GM21360 (cell line): Measurements from ENCODE around the gene FZD8.
"Not testable (repeated sequence)": the region's sequence is repeated elsewhere in the genome, so short reads cannot be mapped to it uniquely, and the experiment has no call there.

Experiments
- ATAC-seq: cut with Tn5 transposase; IDR thresholded peaks from one replicate; pipeline ENCODE4 v1.9.1; 2021; ENCODE audit warnings: mild to moderate bottlenecking, moderate library complexity; ENCODE audit not compliant: unreplicated experiment

The FZD8 gene, protein sequence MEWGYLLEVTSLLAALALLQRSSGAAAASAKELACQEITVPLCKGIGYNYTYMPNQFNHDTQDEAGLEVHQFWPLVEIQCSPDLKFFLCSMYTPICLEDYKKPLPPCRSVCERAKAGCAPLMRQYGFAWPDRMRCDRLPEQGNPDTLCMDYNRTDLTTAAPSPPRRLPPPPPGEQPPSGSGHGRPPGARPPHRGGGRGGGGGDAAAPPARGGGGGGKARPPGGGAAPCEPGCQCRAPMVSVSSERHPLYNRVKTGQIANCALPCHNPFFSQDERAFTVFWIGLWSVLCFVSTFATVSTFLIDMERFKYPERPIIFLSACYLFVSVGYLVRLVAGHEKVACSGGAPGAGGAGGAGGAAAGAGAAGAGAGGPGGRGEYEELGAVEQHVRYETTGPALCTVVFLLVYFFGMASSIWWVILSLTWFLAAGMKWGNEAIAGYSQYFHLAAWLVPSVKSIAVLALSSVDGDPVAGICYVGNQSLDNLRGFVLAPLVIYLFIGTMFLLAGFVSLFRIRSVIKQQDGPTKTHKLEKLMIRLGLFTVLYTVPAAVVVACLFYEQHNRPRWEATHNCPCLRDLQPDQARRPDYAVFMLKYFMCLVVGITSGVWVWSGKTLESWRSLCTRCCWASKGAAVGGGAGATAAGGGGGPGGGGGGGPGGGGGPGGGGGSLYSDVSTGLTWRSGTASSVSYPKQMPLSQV

DNA sequence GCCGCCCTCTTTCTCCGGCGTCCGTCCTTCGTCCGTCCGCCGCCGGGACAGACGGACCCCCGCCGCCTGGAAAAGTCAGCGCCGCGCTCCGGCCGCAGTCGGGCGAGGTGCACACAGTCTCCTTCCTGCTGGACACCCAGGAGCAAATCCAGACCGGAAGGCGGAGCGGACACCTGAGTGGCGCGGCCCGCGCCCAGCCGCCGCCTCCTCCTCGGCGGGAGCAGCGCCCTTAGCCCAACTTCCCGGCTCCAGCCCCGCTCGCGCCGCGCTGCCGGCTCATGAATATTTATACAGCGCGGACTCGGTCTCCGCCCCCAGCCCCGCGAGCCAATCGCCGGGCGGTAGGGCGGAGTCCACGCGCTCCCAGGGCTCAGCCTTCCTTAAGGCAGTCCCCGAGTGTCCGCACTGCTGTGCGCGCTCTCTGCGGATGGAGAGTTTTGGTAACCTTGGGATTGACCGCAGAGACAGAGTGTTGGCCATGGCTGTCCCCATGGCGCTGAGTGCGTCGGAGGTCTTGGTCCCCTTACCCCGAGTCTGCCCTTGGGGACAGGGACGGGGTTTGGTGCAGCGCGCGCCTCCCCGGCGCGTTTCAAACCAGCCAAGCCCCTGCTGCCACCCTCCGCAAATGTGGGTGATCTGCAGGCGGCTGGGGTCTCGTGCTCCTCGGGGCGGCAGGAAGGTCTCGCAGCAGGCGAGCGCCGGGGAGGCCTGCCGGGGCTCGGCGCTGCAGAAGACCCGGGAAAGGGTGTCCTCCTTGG, at the start of gene FZD8:
TSS of gene FZD8 (minus strand) at position 262 of the 758 bp plus-strand sequence. CDS start 867 bp downstream, outside the sequence.
- ATAC-seq: peak; percentile 90

GRCh38 chr10:35691522-35692236, 49.6 kb upstream of the FZD8 start:
- ATAC-seq: no peak

DNA sequence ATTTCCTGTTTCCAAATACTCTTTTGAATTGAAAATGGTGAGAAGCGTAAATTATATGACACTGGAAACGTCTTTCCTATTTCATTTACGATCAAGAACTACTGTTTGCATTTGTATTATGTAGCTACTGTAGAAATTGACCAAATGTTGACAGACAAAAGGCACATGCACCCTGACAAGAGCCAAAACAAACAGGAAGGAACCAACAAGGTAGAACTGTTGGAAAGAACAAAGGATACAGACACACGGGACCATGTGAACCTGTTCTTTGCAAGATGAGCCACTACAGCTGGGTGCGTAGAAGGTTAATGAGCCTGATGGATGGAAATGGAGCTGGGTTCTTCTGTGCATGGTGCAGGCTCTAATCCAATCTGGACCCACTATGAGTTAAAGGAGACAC, 48.4 kb upstream of the FZD8 start:
- ATAC-seq: no peak

- ATAC-seq: not testable (repeated sequence)
Observed at GRCh38 chr10:35685858-35686257, 43.8 kb upstream of the FZD8 start.

- no peak for ATAC-seq
Observed at GRCh38 chr10:35685402-35685801, 43.3 kb upstream of the FZD8 start.

DNA sequence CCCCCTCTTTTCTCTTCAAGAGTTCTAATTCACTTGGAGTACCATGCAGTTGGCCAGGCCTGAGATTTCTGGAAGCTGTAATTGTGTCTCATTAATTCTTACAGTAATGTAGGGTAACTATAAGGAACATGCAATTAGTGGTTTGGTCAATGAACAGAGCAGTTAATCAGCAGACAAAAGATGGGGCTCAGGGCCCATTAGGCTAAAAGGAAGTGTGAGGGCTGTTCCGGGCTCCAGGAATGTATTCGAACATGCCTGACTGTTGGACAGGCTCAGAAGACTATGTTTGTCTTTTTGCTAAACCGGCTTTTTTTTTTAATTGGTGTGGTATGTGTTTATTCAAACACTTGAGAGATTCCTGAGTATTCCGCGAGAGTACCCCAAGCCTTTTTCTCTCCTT, 42.5 kb upstream of the FZD8 start:
- no peak for ATAC-seq

DNA sequence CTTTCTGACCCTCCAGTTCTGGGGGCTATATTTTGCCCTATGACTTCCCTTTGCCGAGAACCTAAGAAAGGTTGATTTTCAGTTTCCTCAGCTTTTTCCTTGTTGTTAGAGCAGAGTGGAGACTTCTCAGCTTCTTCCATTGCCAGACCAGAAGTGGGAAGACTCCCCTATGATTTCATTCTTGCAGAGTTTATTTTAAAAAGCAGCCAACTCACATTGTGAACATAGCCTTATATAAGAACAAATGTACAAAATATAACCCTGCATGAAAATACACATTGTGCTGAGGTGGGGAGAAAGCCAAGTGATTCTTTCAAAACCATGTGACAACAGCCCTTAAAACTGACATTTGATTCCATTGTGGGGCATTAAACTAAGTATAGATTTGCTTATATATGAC, 33.8 kb upstream of the FZD8 start:
- ATAC-seq: no peak

- ATAC-seq: no peak
Observed at GRCh38 chr10:35674843-35675242, 32.7 kb upstream of the FZD8 start.

GRCh38 chr10:35668865-35669650, 27.0 kb upstream of the FZD8 start:
- ATAC-seq: no peak

DNA sequence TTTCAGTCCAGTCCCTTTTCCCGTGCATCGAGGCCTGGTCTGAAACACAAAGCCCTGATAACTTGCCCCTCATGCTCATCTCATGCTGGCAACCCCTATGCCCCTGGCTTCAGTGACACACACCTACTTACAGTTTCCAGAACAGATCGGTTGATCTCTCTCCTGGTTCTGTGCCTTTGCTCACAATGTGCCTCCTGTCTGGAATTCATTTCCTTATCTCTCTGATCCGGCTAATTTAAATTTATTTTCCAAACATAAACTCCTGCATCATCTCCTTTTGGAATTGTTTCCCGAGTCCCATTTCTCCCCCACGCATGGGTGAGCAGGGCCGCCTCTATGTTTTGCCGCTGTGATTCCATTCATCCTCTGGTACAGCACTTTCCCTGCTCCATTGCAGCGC, 25.9 kb upstream of the FZD8 start:
- ATAC-seq: no peak

GRCh38 chr10:35667270-35667889, 25.3 kb upstream of the FZD8 start:
- ATAC-seq: no peak

- ATAC-seq: no peak
Observed at GRCh38 chr10:35661236-35661635, 19.1 kb upstream of the FZD8 start.

- ATAC-seq: no peak
Observed at GRCh38 chr10:35659456-35659855, 17.4 kb upstream of the FZD8 start.

DNA sequence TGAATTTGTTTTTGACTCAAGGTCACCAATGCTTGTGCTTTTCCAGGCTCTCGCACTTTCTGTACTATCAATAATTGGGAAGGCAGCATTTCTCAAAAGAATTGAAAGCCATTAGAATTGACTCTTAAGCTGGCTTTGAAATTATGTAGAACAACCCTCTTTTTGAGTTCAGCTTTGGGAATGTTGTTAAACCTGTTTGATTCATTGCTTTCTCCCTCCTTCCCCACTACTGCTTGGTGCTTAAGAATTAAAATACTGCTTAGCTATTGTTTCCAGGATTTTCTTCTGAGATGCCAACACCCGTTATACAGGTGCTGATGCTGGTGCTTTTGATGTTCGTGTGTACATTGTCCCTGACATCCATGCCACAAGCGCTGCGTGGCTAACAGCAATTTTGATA, 15.5 kb upstream of the FZD8 start:
- no peak for ATAC-seq

GRCh38 chr10:35652824-35653223, 10.7 kb upstream of the FZD8 start:
- ATAC-seq: no peak

- ATAC-seq: no peak
Observed at GRCh38 chr10:35650894-35651293, 8.8 kb upstream of the FZD8 start.

DNA sequence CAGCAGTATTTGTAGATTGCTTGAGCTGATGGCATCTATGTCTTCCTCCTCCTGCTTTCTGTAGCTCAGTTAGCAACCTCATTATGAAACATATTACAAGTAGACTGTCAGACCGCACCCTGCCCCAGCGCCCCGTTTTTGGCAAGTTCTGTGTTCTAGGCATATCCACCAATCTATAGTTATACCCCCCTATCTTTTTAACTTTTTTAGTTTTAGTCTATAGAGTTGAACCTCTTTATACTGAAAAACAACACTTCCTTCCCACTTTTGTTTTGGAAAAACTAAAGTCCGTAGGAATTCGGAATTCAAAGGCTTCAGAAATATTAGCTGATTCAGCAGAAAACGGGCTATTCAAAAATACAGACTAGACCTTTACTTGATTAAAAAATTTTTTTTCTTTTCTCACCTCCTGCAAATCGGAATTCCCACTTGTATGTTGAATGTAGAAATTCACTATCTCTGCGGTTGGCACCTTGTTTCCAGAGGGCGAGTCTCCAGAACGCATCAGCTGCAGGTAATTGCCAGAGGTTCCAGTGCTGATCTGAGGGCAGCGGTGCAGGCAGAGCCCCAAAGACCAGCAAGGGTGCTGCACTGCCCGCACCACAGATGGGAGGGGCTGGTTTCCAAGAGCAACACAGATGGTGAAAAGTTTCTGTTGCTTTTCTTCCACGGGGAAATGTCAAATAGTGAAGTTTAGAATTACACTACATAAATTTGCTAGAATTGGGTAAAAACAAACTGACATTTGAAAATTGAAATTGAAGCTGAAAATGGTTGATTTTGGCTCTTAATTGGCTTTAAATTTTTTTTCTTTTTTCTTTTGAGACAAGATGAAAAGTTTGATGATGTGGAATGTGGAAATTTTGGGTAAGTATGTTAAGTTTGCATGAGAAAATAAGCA, 2.2 kb upstream of the FZD8 start:
- no peak for ATAC-seq

DNA sequence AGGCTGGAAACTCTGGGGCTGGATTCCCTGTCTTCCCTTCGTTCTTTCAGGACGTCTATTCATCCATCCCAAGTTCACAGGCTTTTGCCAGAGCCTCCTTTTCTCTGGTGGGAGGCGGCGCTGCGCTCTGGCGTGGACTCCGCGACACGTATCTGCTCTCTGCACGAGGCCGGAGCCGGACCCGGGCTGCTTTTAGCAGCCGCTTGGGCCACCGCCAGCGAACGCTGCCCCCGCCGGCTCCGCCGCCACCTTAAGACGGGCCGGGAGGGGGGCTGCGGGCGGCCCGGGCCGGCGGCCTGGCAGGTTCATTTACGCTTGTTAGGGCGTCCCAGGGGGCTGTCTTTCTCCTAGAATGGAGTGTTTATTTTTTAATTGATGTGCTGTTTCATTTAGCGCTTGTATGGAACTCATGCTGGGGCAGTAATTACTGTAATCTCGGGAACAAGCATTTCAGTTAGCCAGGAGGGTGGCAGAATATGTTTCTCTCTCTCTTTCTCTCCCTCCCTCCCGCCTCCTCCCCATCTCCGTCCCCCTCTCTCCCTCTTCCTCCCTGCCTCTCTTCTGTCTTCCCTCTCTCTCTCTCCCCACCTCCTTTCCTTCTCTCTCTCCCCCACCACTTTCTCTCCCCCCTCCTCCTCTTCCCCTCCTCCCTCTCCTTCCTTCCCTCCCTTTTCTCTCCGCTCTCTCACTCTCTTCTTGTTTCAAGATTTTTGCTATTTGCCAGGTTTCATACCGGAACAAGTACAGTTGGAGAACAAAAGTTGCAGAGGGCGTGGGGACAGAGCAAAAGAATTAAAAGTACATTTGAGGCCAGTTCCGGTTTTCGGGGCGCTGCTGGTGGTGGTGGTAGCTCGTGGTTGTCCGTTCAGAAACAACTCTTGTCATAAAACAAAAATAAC, 1.3 kb upstream of the FZD8 start:
- ATAC-seq: no peak
